ENCODE data around the gene ARHGAP42. TPM values are rescaled to one million over a fixed set of nuclear protein-coding genes. Genes with fewer than 3 reads are reported as not detected.
A peak's percentile ranks its signal among the peaks of the same experiment; 100 is the strongest.

The ARHGAP42 gene
- total and polyA plus RNA-seq, 2 of the 4 experiments (the other 2 are of a cell fraction): 2.9 to 7.3 TPM

DNA sequence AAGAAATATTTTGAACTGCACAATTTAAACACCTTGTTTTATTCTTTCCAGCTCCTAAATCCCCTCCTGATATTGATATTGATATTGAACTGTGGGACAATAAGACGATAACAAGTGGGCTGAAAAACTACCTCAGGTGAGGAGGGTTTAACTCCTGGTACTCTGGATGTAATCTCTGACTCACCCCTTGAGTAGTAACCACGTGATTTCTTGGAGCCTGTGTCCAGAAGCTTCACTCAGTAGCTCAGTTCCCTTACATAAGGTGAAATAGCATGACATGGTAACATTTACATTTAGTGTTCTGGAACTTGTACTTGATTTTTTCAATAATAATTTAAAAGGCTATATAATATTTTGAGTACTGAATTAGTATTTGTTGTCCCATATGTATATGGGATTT, 274.5 kb downstream of the ARHGAP42 start:
- H3K18ac ChIP-seq (ENCODE audit: low read depth, low read length): no peak overlapping the region
- no peaks in the 10 kb centered on the region for H3K27me3 ChIP-seq (ENCODE audit: control insufficient read depth, insufficient read depth, low read length)
- no peak overlapping the region for H4K91ac ChIP-seq (ENCODE audit: insufficient read depth, low read depth, low read length)
- H4K5ac ChIP-seq (ENCODE audit: low read depth, low read length): no peak overlapping the region
- no TSS peak for BruUV-seq (replicated peaks)
- H3K9ac ChIP-seq (ENCODE audit: low read depth, low read length): no peak overlapping the region
- dilution Hi-C loops (cut with HindIII; ENCODE audit: low sequenced_read_pairs, unreplicated experiment): no loop called here
- no peaks in the 10 kb centered on the region for H3K9me1 ChIP-seq (ENCODE audit: insufficient read depth, low read length)
- no peak overlapping the region for H4K8ac ChIP-seq (ENCODE audit: low read depth in 2 of 2, low read length in 2 of 2)
- no peak overlapping the region for H2AFZ ChIP-seq (replicated peaks; ENCODE audit: low read length, poor library complexity)
- no peak overlapping the region for H3K4ac ChIP-seq (ENCODE audit: low read depth, low read length)
- H3K36me3 ChIP-seq (ENCODE audit: control insufficient read depth, insufficient read depth, low read length): 0 out of 2 replicates have a peak, but pooled peaks cover 3% of the 10 kb centered on the region
- no peak overlapping the region for H2BK20ac ChIP-seq (ENCODE audit: low read depth, low read length)
- no peak overlapping the region for H2AK5ac ChIP-seq (ENCODE audit: low read depth, low read length)
- H3K27ac ChIP-seq (ENCODE audit: insufficient read depth, low read length): no peak overlapping the region
- no peaks in the 10 kb centered on the region for H3K9me3 ChIP-seq (ENCODE audit: control insufficient read depth, insufficient read depth, low read length)
- no peak for TF ChIP-seq MAZ (IDR thresholded peaks at IDR 0.05; ENCODE audit: borderline replicate concordance, low read depth, low read length)
- TF ChIP-seq POLR2A (IDR thresholded peaks at IDR 0.05; ENCODE audit: low read depth, low read length): no peak
- no peak for TF ChIP-seq RCOR1 (IDR thresholded peaks at IDR 0.05; ENCODE audit: insufficient replicate concordance, low read length)
- TF ChIP-seq, protein P1, sequence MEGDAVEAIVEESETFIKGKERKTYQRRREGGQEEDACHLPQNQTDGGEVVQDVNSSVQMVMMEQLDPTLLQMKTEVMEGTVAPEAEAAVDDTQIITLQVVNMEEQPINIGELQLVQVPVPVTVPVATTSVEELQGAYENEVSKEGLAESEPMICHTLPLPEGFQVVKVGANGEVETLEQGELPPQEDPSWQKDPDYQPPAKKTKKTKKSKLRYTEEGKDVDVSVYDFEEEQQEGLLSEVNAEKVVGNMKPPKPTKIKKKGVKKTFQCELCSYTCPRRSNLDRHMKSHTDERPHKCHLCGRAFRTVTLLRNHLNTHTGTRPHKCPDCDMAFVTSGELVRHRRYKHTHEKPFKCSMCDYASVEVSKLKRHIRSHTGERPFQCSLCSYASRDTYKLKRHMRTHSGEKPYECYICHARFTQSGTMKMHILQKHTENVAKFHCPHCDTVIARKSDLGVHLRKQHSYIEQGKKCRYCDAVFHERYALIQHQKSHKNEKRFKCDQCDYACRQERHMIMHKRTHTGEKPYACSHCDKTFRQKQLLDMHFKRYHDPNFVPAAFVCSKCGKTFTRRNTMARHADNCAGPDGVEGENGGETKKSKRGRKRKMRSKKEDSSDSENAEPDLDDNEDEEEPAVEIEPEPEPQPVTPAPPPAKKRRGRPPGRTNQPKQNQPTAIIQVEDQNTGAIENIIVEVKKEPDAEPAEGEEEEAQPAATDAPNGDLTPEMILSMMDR (conservative IDR thresholded peaks at IDR 0.05; ENCODE audit: low read depth, low read length): no peak
- no peak for TF ChIP-seq NFE2L2 (IDR thresholded peaks at IDR 0.05; ENCODE audit: low read depth, low read length)
- no peak for TF ChIP-seq MXI1 (IDR thresholded peaks at IDR 0.05; ENCODE audit: borderline replicate concordance, low read depth, low read length)
- TF ChIP-seq CEBPB (IDR thresholded peaks at IDR 0.05; ENCODE audit: low read depth, low read length): no peak
- TF ChIP-seq MAFK (IDR thresholded peaks at IDR 0.05; ENCODE audit: low read depth, low read length): no peak
- TF ChIP-seq FOS (IDR thresholded peaks at IDR 0.05; ENCODE audit: low read depth, low read length): no peak
- no peak for TF ChIP-seq SMC3 (IDR thresholded peaks at IDR 0.05; ENCODE audit: low read depth, low read length)
- TF ChIP-seq BHLHE40 (IDR thresholded peaks at IDR 0.05; ENCODE audit: low read depth, low read length): no peak
- TF ChIP-seq RFX5 (IDR thresholded peaks at IDR 0.05; ENCODE audit: low read depth, low read length): no peak
- TF ChIP-seq, protein P2, sequence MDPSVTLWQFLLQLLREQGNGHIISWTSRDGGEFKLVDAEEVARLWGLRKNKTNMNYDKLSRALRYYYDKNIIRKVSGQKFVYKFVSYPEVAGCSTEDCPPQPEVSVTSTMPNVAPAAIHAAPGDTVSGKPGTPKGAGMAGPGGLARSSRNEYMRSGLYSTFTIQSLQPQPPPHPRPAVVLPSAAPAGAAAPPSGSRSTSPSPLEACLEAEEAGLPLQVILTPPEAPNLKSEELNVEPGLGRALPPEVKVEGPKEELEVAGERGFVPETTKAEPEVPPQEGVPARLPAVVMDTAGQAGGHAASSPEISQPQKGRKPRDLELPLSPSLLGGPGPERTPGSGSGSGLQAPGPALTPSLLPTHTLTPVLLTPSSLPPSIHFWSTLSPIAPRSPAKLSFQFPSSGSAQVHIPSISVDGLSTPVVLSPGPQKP (IDR thresholded peaks at IDR 0.05; ENCODE audit: borderline replicate concordance, low read depth, low read length): no peak
- no peak for TF ChIP-seq RAD21 (IDR thresholded peaks at IDR 0.05; ENCODE audit: low read length)
- no peak for TF ChIP-seq CHD1 (IDR thresholded peaks at IDR 0.05; ENCODE audit: low read depth, low read length)
- TF ChIP-seq, protein P3, sequence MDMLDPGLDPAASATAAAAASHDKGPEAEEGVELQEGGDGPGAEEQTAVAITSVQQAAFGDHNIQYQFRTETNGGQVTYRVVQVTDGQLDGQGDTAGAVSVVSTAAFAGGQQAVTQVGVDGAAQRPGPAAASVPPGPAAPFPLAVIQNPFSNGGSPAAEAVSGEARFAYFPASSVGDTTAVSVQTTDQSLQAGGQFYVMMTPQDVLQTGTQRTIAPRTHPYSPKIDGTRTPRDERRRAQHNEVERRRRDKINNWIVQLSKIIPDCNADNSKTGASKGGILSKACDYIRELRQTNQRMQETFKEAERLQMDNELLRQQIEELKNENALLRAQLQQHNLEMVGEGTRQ (IDR thresholded peaks at IDR 0.05; ENCODE audit: low read depth, low read length): no peak
- H3K79me1 ChIP-seq (ENCODE audit: low read depth in 1 of 2, low read length in 2 of 2): no peaks in the 10 kb centered on the region
- H2AK9ac ChIP-seq (replicated peaks; ENCODE audit: low read depth, low read length, poor library complexity): no peak overlapping the region
- POLR2A ChIA-PET (ENCODE audit: unreplicated experiment): no interaction called here
- H2BK15ac ChIP-seq (ENCODE audit: low read depth, low read length): no peak overlapping the region
- H3K23ac ChIP-seq (ENCODE audit: low read depth, low read length): no peak overlapping the region
- no peak overlapping the region for H3K14ac ChIP-seq (replicated peaks; ENCODE audit: low read depth, low read length)
- no peak for ATAC-seq (ENCODE audit: low read depth)
- no peak overlapping the region for H3K4me3 ChIP-seq (ENCODE audit: insufficient read depth, low read depth, low read length)
- H3K4me2 ChIP-seq (ENCODE audit: low read depth, low read length): no peak overlapping the region
- no peaks in the 10 kb centered on the region for H4K20me1 ChIP-seq (ENCODE audit: insufficient read depth, low read length)
- peak; percentile 11 for DNase-seq
- H3K4me1 ChIP-seq (ENCODE audit: control insufficient read depth, insufficient read depth, low read length): no peaks in the 10 kb centered on the region
- CTCF ChIA-PET: no interaction called here
- H2BK5ac ChIP-seq (ENCODE audit: low read depth, low read length, poor library complexity, severe bottlenecking): no peak overlapping the region
- no peak overlapping the region for H2BK120ac ChIP-seq (ENCODE audit: low read depth, low read length)
- intact Hi-C loops (cut with micrococcal nuclease): no loop called here
- no CpG with 5 or more reads among the region's 2 CpGs for WGBS, 2 experiments (ENCODE audit: extremely low coverage in 2 of 2, insufficient read length in 1 of 2)
- no peak overlapping the region for H3K56ac ChIP-seq (ENCODE audit: extremely low read depth, insufficient read depth, low read length)
- in situ Hi-C loops (cut with MboI; ENCODE audit: low sequenced_read_pairs): no loop called here

Data from IMR-90 (cell line).